GM12878 (cell line): Measurements from ENCODE around the gene SLF2.

Source experiments
- HDGF ChIP-seq: fragments of 450-650 bp; IDR thresholded peaks from 2 replicates; pipeline ENCODE4 v1.6.1; 2016; ENCODE audit warnings: antibody characterized with exemption
- PML ChIP-seq: IDR thresholded peaks from 2 replicates; pipeline ENCODE4 v1.6.1; 2012; ENCODE audit warnings: low read length, inconsistent platforms
- YY1 ChIP-seq: IDR thresholded peaks from 2 replicates; pipeline ENCODE4 v1.6.1; 2011; ENCODE audit warnings: low read depth, mild to moderate bottlenecking, low read length
- TF ChIP-seq, protein P1 (sequence below): IDR thresholded peaks from 2 replicates; pipeline ENCODE4 v1.6.1; 2012; ENCODE audit warnings: mild to moderate bottlenecking, low read depth, low read length
- TF ChIP-seq, protein P2 (sequence below), 3 experiments: IDR thresholded peaks in 2 of 3; conservative IDR thresholded peaks in 1 of 3; 2 replicates each; pipeline ENCODE4 v1.5.1; 2011; ENCODE audit warnings: low read depth in 3 of 3, low read length in 3 of 3, mild to moderate bottlenecking in 3 of 3, control low read depth in 2 of 3, moderate library complexity in 2 of 3, inconsistent platforms in 1 of 3, mixed read lengths in 1 of 3; ENCODE audit not compliant: control insufficient read depth in 2 of 3, insufficient read depth in 1 of 3; ENCODE audit errors: extremely low read depth in 1 of 3

DNA sequence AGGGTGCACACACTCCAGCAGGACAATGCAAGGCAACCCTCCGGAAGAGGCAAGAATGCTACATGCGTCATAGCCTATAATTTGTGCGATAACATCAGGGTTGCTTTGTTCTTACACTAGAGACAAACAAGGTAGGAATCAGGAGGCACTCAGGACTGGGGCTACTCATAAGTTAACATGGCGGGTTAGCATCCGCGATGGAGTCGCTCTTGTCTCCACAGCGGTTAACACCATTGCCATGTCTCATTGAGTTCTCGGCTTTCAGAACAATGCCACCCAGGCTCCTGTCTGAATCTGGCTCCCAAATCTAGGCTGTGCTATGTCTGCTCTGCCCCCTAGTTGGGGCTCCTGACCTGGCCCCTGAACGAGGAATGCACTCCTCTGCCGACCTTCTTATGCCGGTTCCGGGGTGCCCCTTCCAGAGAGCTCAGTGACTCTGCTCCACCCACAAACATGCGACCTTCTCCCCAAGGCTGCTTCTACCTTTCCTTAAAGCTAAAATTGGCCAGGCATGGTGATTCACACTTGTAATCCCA is 24.9 kb upstream of the SLF2 start:
- TF ChIP-seq HDGF (no peak), PML (no peak), YY1 (no peak)
- TF ChIP-seq, protein P1, sequence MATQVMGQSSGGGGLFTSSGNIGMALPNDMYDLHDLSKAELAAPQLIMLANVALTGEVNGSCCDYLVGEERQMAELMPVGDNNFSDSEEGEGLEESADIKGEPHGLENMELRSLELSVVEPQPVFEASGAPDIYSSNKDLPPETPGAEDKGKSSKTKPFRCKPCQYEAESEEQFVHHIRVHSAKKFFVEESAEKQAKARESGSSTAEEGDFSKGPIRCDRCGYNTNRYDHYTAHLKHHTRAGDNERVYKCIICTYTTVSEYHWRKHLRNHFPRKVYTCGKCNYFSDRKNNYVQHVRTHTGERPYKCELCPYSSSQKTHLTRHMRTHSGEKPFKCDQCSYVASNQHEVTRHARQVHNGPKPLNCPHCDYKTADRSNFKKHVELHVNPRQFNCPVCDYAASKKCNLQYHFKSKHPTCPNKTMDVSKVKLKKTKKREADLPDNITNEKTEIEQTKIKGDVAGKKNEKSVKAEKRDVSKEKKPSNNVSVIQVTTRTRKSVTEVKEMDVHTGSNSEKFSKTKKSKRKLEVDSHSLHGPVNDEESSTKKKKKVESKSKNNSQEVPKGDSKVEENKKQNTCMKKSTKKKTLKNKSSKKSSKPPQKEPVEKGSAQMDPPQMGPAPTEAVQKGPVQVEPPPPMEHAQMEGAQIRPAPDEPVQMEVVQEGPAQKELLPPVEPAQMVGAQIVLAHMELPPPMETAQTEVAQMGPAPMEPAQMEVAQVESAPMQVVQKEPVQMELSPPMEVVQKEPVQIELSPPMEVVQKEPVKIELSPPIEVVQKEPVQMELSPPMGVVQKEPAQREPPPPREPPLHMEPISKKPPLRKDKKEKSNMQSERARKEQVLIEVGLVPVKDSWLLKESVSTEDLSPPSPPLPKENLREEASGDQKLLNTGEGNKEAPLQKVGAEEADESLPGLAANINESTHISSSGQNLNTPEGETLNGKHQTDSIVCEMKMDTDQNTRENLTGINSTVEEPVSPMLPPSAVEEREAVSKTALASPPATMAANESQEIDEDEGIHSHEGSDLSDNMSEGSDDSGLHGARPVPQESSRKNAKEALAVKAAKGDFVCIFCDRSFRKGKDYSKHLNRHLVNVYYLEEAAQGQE, result no peak
- TF ChIP-seq, protein P2, sequence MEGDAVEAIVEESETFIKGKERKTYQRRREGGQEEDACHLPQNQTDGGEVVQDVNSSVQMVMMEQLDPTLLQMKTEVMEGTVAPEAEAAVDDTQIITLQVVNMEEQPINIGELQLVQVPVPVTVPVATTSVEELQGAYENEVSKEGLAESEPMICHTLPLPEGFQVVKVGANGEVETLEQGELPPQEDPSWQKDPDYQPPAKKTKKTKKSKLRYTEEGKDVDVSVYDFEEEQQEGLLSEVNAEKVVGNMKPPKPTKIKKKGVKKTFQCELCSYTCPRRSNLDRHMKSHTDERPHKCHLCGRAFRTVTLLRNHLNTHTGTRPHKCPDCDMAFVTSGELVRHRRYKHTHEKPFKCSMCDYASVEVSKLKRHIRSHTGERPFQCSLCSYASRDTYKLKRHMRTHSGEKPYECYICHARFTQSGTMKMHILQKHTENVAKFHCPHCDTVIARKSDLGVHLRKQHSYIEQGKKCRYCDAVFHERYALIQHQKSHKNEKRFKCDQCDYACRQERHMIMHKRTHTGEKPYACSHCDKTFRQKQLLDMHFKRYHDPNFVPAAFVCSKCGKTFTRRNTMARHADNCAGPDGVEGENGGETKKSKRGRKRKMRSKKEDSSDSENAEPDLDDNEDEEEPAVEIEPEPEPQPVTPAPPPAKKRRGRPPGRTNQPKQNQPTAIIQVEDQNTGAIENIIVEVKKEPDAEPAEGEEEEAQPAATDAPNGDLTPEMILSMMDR (IDR thresholded peaks at IDR 0.05 in 2 of 3, conservative IDR thresholded peaks at IDR 0.05 in 1 of 3; ENCODE audit: control insufficient read depth in 2 of 3, extremely low read depth in 1 of 3, insufficient read depth in 1 of 3, low read depth in 3 of 3, low read length in 3 of 3), result no peak
